ENCODE data around the gene PLA2G2F. TPM values are rescaled to one million over a fixed set of nuclear protein-coding genes. Genes with fewer than 3 reads are reported as not detected.

PLA2G2F gene
- total RNA-seq, 1 donor from 2014 or later: not detected

GRCh38 chr1:20158358-20159070, 19.4 kb downstream of the PLA2G2F start:
- DNase-seq (ENCODE audit: low spot score in 2 of 2, unreplicated experiment in 2 of 2): no peak
- Mint-ChIP-seq H3K4me3 (no peak overlapping the region), H3K4me1 (peaks cover 5% of the 10 kb centered on the region), H3K27ac (no peak overlapping the region), H3K27me3 (ENCODE audit: low read depth) (no peaks in the 10 kb centered on the region), H3K36me3 (peaks cover 2% of the 10 kb centered on the region), H3K9me3 (peaks cover 31% of the 10 kb centered on the region)
- TF ChIP-seq CTCF (IDR thresholded peaks at IDR 0.05; ENCODE audit: unreplicated experiment): no peak

GRCh38 chr1:20160034-20160433, 20.9 kb downstream of the PLA2G2F start:
- Mint-ChIP-seq H3K36me3 (peaks cover 2% of the 10 kb centered on the region), H3K27me3 (ENCODE audit: low read depth) (peaks cover under 1% of the 10 kb centered on the region), H3K9me3 (peaks cover 37% of the 10 kb centered on the region), H3K4me3 (no peak overlapping the region), H3K4me1 (no peaks in the 10 kb centered on the region), H3K27ac (no peak overlapping the region)
- no peak for TF ChIP-seq CTCF (IDR thresholded peaks at IDR 0.05; ENCODE audit: unreplicated experiment)
- DNase-seq (ENCODE audit: low spot score in 2 of 2, unreplicated experiment in 2 of 2): no peak

GRCh38 chr1:20164694-20165202, 25.6 kb downstream of the PLA2G2F start:
- H3K36me3 Mint-ChIP-seq: peaks cover 2% of the 10 kb centered on the region
- H3K9me3 Mint-ChIP-seq: peaks cover 24% of the 10 kb centered on the region
- H3K4me1 Mint-ChIP-seq: peaks cover 10% of the 10 kb centered on the region
- H3K27ac Mint-ChIP-seq: no peak overlapping the region
- peaks cover 13% of the 10 kb centered on the region for H3K27me3 Mint-ChIP-seq (ENCODE audit: low read depth)
- DNase-seq (ENCODE audit: low spot score in 2 of 2, unreplicated experiment in 2 of 2): no peak
- no peak overlapping the region for H3K4me3 Mint-ChIP-seq
- TF ChIP-seq CTCF (IDR thresholded peaks at IDR 0.05; ENCODE audit: unreplicated experiment): no peak

- Mint-ChIP-seq H3K4me3 (no peak overlapping the region), H3K27me3 (ENCODE audit: low read depth) (peaks cover 13% of the 10 kb centered on the region), H3K4me1 (peaks cover 10% of the 10 kb centered on the region), H3K36me3 (no peaks in the 10 kb centered on the region), H3K9me3 (peaks cover 21% of the 10 kb centered on the region), H3K27ac (no peak overlapping the region)
- TF ChIP-seq CTCF (IDR thresholded peaks at IDR 0.05; ENCODE audit: unreplicated experiment): no peak
- no peak for DNase-seq (ENCODE audit: low spot score in 2 of 2, unreplicated experiment in 2 of 2)
Observed at GRCh38 chr1:20165522-20165951, 26.4 kb downstream of the PLA2G2F start.

- no peak for DNase-seq (ENCODE audit: low spot score in 2 of 2, unreplicated experiment in 2 of 2)
- no peaks in the 10 kb centered on the region for H3K36me3 Mint-ChIP-seq
- H3K4me3 Mint-ChIP-seq: no peak overlapping the region
- no peak overlapping the region for H3K27ac Mint-ChIP-seq
- TF ChIP-seq CTCF (IDR thresholded peaks at IDR 0.05; ENCODE audit: unreplicated experiment): no peak
- H3K4me1 Mint-ChIP-seq: peaks cover 10% of the 10 kb centered on the region
- peaks cover 21% of the 10 kb centered on the region for H3K9me3 Mint-ChIP-seq
- H3K27me3 Mint-ChIP-seq (ENCODE audit: low read depth): peaks cover 13% of the 10 kb centered on the region
Observed at GRCh38 chr1:20166051-20166450, 26.9 kb downstream of the PLA2G2F start.

Data from mesothelial cell of epicardium (in vitro differentiated cells).